KOPT-K1 (cell line): Measurements from ENCODE around the gene A3GALT2.

ENCODE experiments used
- H3K27ac ChIP-seq: fragments of 200-600 bp; sonication (generic); 2 replicates; pipeline ENCODE4 v1.5.1; 2016; ENCODE audit warnings: antibody characterized with exemption, mild to moderate bottlenecking, low read depth, low read length; ENCODE audit not compliant: poor library complexity, severe bottlenecking
- H3K36me3 ChIP-seq: fragments of 200-600 bp; sonication (generic); 2 replicates; pipeline ENCODE4 v1.5.1; 2017; ENCODE audit warnings: antibody characterized with exemption, mild to moderate bottlenecking, low read length, moderate library complexity; ENCODE audit not compliant: insufficient read depth
- H3K9me3 ChIP-seq: fragments of 200-600 bp; sonication (generic); 2 replicates; pipeline ENCODE4 v1.5.1; 2017; ENCODE audit warnings: antibody characterized with exemption, low read length, mild to moderate bottlenecking; ENCODE audit not compliant: insufficient read depth, poor library complexity, severe bottlenecking

Gene A3GALT2

DNA sequence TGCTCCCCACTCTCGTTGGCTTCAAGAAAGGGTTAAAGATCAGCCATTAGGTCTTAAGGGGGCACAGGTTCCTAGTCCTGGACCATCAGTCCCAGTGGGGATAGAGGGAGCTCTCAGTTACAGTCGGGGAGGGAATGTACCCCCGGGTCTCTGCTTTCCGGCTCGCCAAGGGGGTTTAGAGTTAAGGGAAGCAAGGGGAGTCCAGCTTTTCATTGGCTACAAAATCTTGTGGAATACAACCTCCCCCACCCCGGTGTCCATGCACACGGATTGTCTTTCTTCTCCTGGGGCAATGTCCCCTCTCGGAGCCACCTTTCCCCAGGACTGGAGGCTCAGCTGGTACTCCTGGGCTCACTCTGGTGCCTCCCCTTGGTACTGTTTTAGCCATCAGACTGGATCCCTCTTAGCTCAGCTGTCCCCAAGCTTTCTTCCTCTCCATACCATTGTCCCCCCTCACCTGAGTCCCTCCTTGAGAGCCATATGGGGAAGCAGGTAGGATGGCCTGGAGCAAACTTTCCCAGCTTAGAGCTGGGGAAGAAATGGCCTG lies at the start of gene A3GALT2:
A3GALT2 (minus strand) TSS at position 480 of the 547 bp plus-strand sequence; CDS start at position 480, 0 bp downstream.
- Histone ChIP-seq H3K36me3 (peaks cover 43% of the 10 kb centered on the region), H3K9me3 (no peaks in the 10 kb centered on the region), H3K27ac (no peak within 1 kb of the TSS)

DNA sequence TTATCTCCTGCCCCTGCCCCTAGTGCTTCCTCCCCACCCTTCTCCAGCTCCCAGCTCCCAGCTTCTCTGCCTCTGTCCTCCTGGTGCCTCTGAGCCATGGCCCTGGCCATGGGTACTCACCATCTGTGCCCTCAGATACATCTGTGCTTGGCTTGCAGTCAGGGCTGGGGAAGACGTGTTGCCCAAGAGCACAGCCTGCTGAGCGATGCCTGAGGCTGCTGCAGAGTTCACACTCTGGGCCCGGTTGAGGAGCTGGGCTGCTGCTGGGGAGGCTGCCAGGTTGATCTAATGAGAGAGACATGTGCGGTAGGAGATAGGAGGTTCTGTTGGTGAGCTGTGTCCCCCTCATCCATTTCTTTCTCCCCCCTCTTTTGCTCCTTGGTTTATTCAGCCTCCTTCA lies 49.4 kb upstream of the A3GALT2 start:
- no peak overlapping the region for H3K27ac ChIP-seq
- no peaks in the 10 kb centered on the region for H3K9me3 ChIP-seq
- H3K36me3 ChIP-seq, result no peaks in the 10 kb centered on the region

DNA sequence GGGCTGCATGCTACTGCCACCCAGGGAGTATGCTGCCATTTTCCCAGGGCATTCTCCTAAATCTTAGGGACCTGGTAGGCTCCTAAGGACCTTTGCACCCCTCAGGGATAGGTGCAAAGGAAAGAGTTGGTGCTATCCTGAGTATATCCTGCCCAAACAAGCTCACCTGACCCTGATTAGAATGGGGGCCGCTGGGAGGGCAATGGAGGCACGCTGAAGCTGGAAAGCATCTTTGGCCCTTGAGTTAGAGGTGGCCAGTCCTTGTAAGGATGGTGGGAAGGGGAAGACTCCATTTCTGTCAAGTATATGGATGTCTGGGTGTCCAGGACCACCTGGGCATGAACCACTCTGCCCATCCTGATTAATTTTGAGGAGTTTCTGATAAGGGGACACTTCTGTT lies 48.9 kb upstream of the A3GALT2 start:
- Histone ChIP-seq H3K27ac (no peak overlapping the region), H3K36me3 (no peaks in the 10 kb centered on the region), H3K9me3 (no peaks in the 10 kb centered on the region)

DNA sequence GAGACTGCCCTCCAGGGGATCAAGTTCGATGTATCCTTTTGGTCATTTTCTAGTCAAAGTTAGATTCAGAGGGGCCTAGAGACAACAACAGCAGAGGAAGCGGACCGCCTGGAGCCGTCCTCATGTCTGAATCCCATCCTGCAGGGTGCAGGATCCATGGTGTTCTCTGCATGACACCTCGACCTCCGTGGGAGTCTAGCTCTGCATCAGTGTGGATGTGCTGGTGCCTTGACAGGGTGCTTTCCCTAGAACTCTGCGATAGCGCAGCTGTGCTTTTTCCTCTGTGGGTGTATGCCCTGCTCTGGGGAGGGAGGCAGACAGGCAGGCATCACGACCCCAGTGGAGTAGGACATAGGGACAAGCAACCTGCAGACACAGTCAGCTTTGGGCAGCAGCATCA lies 48.2 kb upstream of the A3GALT2 start:
- Histone ChIP-seq H3K27ac (no peak overlapping the region), H3K36me3 (no peaks in the 10 kb centered on the region), H3K9me3 (no peaks in the 10 kb centered on the region)

DNA sequence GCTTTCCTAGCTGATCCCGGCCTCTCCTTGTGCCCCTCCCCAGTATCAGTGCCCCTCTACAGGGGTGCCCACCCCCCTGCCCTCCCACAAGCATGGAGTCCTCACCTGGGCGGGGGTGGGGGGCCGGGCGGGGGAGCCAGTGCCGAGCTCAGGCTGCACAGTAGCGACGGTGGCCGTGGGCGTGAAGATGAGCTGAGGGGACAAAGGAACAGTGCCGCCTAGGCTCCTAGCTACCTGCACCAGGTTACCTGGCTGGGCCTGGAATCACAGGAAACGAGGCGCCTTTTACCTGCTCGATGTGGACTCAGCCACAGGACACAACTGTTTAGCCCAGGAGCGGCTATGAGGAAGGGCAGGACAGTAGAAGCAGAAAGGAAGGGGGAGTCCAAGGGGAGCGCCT lies 47.5 kb upstream of the A3GALT2 start:
- Histone ChIP-seq H3K9me3 (no peaks in the 10 kb centered on the region), H3K27ac (no peak overlapping the region), H3K36me3 (no peaks in the 10 kb centered on the region)

DNA sequence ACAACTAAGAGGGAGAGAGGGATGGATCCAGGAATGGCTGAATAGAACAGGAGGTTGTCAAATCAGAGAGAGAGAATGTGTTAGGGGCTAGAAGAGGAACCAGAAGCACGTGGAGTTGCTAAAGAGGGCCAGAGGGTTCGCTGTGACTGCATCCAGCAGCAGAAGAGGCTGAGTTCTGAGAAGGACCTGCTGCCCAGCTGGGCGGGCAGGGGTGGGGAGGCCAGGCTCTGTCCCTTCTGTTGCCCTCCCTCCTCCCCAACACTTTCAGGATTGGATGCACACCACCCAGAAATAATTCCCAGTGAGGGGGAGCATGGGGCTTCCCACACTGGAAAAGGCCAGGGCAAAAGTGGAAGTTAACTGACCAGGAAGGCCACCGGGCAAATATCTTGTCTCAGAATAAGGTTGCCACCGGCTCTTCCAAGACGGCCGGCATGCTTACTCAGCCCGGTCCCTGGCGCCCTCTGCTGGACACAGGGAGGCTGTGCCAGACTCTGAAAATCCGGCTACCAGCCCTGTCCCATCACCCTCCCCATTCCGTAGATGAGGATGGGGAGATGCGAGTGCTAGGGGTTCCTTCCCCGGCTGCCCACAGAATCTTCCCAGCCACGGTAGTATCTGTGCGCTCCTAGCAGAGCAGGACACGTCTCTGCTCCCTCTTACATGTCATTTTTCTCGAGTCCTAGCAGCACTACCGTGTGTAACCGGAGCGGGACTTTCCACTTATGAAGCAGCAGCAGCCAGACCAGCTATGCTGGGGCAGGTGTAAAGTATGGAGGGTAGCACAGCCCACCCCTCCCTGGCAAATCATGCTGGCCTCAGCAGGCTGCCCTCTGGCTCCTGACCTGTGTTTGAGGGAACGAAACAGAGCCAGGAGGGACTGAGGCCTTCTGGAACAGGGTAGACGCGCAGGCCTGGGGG lies 46.8 kb upstream of the A3GALT2 start:
- Histone ChIP-seq H3K27ac (no peak overlapping the region), H3K9me3 (no peaks in the 10 kb centered on the region), H3K36me3 (no peaks in the 10 kb centered on the region)

DNA sequence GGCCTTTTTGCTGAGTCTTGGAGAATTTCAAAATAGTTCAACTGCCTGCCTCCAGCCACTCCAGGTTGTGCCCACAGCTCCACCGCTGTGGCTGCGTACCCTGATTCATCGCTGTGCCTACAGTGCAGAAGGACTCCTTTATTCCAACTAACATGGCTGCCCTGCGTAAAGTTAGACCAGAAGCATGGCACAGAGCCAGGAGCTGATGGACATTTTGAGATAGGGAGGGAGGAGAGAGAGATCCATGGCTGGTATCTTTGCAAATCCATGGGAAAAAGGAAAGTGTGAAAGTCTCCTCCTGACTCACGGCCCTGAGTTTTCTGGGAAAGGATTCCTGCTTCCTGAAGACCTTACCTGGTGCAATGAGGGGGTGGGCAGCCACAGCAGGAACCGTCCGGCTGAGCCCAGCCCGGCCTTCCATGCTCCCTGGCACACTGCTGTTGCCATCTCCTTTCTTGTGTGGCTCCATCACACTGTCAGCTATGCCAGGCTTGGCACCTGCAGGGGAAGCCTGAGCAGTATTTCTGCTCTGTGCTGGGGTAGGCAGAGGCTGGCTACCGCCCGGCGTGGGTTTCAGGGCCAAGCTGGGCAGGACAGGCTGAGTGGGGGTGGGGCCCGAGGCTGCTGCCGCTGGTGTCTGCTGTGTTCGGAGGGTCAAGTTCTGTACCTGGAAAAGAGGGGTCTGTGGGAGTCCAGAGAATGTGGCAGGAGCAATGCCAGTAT lies 46.0 kb upstream of the A3GALT2 start:
- Histone ChIP-seq H3K9me3 (no peaks in the 10 kb centered on the region), H3K36me3 (no peaks in the 10 kb centered on the region), H3K27ac (no peak overlapping the region)

DNA sequence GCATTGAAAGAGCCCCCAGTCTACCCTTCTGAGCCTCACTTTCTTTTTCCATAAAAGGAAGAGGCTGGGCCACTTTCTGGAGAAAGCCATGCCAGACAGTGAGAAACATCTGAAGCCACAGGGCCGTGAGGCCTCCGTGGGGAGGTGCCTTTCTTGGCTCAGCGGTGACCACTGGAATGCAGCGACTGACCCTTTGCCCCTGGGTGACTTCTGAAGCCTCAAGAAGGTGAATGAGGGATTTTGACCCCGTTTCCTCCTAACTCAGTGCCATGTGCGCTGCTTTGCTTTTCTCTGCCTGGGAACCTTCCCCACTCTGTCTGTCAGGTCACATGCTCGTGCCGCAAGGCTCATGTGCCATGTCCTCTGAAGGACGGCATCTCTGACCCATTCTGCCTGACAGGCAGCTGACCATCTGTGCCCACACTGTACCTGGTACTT lies 44.7 kb upstream of the A3GALT2 start:
- Histone ChIP-seq H3K36me3 (no peaks in the 10 kb centered on the region), H3K9me3 (no peaks in the 10 kb centered on the region), H3K27ac (no peak overlapping the region)

DNA sequence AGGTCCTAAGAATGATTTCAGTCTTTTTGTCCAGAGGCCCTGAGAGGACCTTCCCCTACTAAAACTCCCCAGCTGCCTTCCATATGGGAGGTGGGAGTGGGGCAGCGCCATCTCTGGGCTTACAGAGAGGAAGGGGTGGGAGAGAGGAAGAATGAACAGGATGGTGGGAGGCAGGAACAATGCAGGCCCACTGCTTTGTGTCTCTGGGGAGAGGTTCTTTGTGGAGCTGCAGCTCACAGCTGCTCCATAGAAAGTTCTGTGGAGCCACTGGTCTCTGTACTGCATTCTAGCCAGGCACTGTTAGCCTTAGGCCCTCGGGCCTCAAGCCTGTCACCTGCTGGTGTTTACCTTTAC lies 43.6 kb upstream of the A3GALT2 start:
- Histone ChIP-seq H3K36me3 (no peaks in the 10 kb centered on the region), H3K27ac (no peak overlapping the region), H3K9me3 (no peaks in the 10 kb centered on the region)

DNA sequence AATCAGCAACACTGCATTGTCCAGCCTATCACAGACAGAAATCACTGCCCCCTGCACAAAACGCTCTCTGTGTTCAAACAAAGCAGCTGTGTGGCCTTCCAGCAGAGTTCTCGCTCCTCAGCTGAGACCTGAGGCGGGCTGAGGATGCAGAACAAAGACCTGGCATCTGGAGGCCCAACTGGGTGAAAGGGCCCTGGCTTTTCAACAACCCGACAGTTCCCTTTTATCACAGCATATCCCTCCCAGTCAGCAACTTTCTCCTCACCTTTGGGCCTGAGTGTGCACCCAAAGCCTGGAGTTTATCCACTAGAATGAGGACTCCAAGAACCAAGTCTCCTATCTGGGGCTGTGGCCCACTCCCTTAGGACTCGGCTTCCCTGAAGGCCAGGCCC lies 42.6 kb upstream of the A3GALT2 start:
- no peak overlapping the region for H3K27ac ChIP-seq
- H3K36me3 ChIP-seq, result no peaks in the 10 kb centered on the region
- H3K9me3 ChIP-seq, result no peaks in the 10 kb centered on the region

DNA sequence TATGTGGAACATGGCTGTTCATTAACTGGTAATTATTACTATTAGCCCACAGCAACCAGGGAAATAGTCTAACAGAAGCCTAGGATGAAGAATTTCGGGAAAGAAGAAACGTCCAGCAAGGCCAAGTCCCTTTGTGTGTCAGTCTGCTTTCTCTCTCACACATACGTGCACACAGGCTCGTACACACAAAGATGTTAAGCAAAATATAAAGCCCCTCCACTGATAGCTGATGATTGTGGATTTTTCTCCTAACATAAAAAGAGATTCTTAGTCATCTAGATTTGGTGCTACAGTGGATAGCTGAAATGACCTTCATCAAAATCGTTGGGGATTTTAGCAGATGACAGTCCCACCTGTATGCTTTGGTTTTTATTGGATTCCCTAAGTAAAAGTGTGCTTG lies 42.1 kb upstream of the A3GALT2 start:
- Histone ChIP-seq H3K9me3 (no peaks in the 10 kb centered on the region), H3K27ac (no peak overlapping the region), H3K36me3 (no peaks in the 10 kb centered on the region)

DNA sequence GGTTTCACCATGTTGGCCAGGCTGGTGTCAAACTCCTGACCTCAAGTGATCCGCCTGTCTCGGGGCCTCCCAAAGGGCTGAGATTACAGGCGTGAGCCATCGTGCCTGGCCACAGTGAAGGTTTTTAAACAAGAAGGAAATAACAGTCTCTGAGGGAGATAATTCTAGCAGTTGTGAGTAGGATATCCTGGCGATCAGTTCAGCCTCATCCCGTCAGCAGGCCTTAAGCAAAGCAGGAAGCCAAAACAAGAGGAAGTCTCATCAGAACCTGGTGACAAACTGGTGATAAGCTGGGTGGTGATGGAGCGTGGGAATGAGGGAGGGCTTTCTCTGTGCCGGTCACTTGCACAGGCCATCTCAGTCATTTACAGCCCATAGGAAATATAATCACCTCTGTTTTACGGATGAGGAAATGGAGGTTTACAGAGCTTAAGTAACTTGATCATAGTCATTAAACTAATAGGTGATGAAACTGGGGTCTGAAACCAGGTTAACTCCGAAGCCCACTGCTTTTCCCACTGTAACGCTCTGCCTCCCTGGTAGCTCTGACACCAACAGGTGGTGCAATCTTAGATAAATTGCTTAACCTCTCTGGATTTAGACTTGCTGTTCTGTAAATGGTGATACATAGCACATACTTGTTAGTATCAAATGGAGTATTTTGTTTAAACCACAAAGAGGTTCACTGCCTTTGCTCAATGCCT lies 40.8 kb upstream of the A3GALT2 start:
- no peaks in the 10 kb centered on the region for H3K9me3 ChIP-seq
- H3K27ac ChIP-seq, result no peak overlapping the region
- no peaks in the 10 kb centered on the region for H3K36me3 ChIP-seq

DNA sequence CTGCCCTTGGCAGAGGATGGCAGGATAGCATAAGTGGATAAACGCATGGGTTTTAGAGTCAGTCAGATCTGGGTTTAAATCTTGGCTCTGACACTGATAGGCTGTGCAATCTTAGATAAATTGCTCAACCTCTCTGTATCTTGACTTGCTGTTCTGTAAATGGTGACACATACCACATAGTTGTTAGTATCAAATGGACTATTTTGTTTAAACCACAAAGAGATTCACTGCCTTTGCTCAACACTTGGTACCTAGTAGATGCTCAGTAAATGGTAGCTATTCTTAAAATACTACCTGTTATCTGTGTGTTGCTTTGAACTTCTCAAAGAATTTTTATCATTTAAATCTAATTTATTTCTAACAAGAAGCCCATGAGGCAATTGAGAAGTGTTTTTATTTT lies 39.5 kb upstream of the A3GALT2 start:
- Histone ChIP-seq H3K27ac (no peak overlapping the region), H3K9me3 (no peaks in the 10 kb centered on the region), H3K36me3 (no peaks in the 10 kb centered on the region)

DNA sequence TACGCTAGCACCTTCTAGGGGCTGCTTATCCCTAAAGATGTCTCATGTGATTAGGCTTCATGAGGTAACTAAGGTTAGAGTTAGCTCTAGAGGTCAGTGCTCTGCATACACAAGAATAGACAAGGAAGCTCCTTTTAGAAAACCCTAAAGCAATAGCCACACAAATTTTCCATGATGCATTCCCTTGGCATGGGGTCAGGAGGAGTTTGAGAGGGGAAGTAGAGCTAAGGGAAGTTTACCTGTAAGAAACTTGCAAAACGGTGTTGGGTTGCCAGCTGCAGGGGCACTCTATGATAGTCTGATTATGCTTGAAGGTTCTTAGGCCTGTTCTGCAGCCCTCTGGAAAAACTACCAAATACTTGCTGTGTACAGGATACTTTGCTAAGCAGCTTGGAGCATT lies 39.0 kb upstream of the A3GALT2 start:
- H3K36me3 ChIP-seq, result no peaks in the 10 kb centered on the region

More for the DNA sequence above, 39.0 kb upstream of the A3GALT2 start:
- Histone ChIP-seq H3K9me3 (no peaks in the 10 kb centered on the region), H3K27ac (no peak overlapping the region)
